H1 (cell line): ENCODE data around the gene STEAP2. TPM values are rescaled to one million over a fixed set of nuclear protein-coding genes. Genes with fewer than 3 reads are reported as not detected.

Source experiments
- CTCF ChIA-PET: fragments of 300-600 bp; sonication (Branson Sonifier 250); formaldehyde crosslinking; loops from one replicate; lab custom pipeline; 2021; ENCODE audit not compliant: partially characterized antibody; lab: Charles Lee
- POLR2A ChIA-PET: fragments of 300-600 bp; sonication (Branson Sonifier 250); formaldehyde crosslinking; loops from one replicate; lab custom pipeline; 2021; ENCODE audit warnings: inconsistent platforms; ENCODE audit not compliant: partially characterized antibody; lab: Charles Lee
- DNase-seq, 2 experiments: peaks; one replicate each; pipeline versions ENCODE4 v3.0.0 to v3.0.0-alpha.2; 2010 to 2022; ENCODE audit warnings: low spot score in 2 of 2, low read depth in 1 of 2, mixed read lengths in 1 of 2
- FAIRE-seq: peaks from 2 replicates; lab custom pipeline; 2011; peaks lifted over from hg19 to GRCh38; lab: Jason Lieb, UNC
- H2AFZ ChIP-seq: 2 replicates; pipeline ENCODE4 v1.8.1; 2012; ENCODE audit warnings: low read length, inconsistent platforms
- H2AK5ac ChIP-seq: 2 replicates; pipeline ENCODE4 v1.6.1; 2013; ENCODE audit warnings: low read depth, low read length
- H2BK120ac ChIP-seq: replicated peaks from 2 replicates; pipeline ENCODE3; 2013; ENCODE audit warnings: low read depth, low read length, inconsistent platforms
- H2BK12ac ChIP-seq: 2 replicates; pipeline ENCODE4 v1.6.1; 2013; ENCODE audit warnings: low read depth, low read length
- H2BK15ac ChIP-seq: 2 replicates; pipeline ENCODE4 v1.6.1; 2013; ENCODE audit warnings: low read length
- H2BK20ac ChIP-seq: 2 replicates; pipeline ENCODE4 v1.6.1; 2013; ENCODE audit warnings: low read length
- H2BK5ac ChIP-seq: 2 replicates; pipeline ENCODE4 v1.6.1; 2013; ENCODE audit warnings: low read depth, low read length
- H3K14ac ChIP-seq: 2 replicates; pipeline ENCODE4 v1.6.1; 2013; ENCODE audit warnings: inconsistent platforms; ENCODE audit not compliant: insufficient read length
- H3K18ac ChIP-seq: 2 replicates; pipeline ENCODE4 v1.6.1; 2013; ENCODE audit warnings: low read length; ENCODE audit errors: extremely low read depth
- H3K23ac ChIP-seq: 2 replicates; pipeline ENCODE4 v1.6.1; 2013; ENCODE audit warnings: inconsistent platforms; ENCODE audit not compliant: insufficient read length
- H3K23me2 ChIP-seq: 2 replicates; pipeline ENCODE4 v1.6.1; 2013; ENCODE audit warnings: low read depth, low read length
- H3K27ac ChIP-seq: 2 replicates; pipeline ENCODE4 v1.6.1; 2011; ENCODE audit warnings: low read depth, low read length, inconsistent platforms
- H3K27me3 ChIP-seq, 4 experiments: replicated peaks in 1 of 4; 1 replicate in 1 of 4; 2 replicates in 3 of 4; pipeline versions ENCODE4 v1.6.1 to v1.8.1; 2011 to 2013; ENCODE audit warnings: low read length in 3 of 4, mild to moderate bottlenecking in 3 of 4, inconsistent platforms in 2 of 4, mixed read lengths in 2 of 4, moderate library complexity in 1 of 4; ENCODE audit not compliant: control insufficient read depth in 3 of 4, insufficient read depth in 3 of 4; ENCODE audit errors: extremely low read depth in 1 of 4
- H3K36me3 ChIP-seq, 4 experiments: 2 replicates each; pipeline versions ENCODE4 v1.6.1 to v1.8.1; 2011 to 2013; ENCODE audit warnings: mild to moderate bottlenecking in 4 of 4, low read length in 3 of 4, moderate library complexity in 2 of 4, control low read depth in 1 of 4, inconsistent platforms in 1 of 4; ENCODE audit not compliant: insufficient read depth in 4 of 4, control insufficient read depth in 2 of 4
- H3K4ac ChIP-seq: replicated peaks from 2 replicates; pipeline ENCODE3; 2013; ENCODE audit warnings: low read length, low read depth, mixed read lengths, inconsistent platforms; ENCODE audit not compliant: insufficient read length
- H3K4me1 ChIP-seq, 4 experiments: replicated peaks in 1 of 4; 1 replicate in 1 of 4; 2 replicates in 3 of 4; pipeline versions ENCODE4 v1.6.1 to v1.8.1; 2011 to 2013; ENCODE audit warnings: low read length in 3 of 4, inconsistent platforms in 2 of 4, mixed read lengths in 1 of 4; ENCODE audit not compliant: insufficient read depth in 4 of 4, control insufficient read depth in 3 of 4
- H3K4me2 ChIP-seq, 2 experiments: 2 replicates each; pipeline versions ENCODE4 v1.6.1 to v1.8.1; 2011 to 2013; ENCODE audit warnings: low read depth in 2 of 2, low read length in 2 of 2, control low read depth in 1 of 2, inconsistent platforms in 1 of 2, mild to moderate bottlenecking in 1 of 2; ENCODE audit not compliant: insufficient read depth in 1 of 2
- H3K4me3 ChIP-seq, 4 experiments: fragments of 200-600, 300-600 bp in 1 of 4; sonication (generic), shearing (Covaris generic), sonication (Bioruptor Twin) in 1 of 4; 2 replicates each; pipeline versions ENCODE4 v1.5.1 to v1.8.1; 2011 to 2016; ENCODE audit warnings: low read length in 4 of 4, low read depth in 3 of 4, control low read depth in 2 of 4, inconsistent platforms in 2 of 4, mild to moderate bottlenecking in 2 of 4, mixed read lengths in 1 of 4, moderate library complexity in 1 of 4; ENCODE audit not compliant: insufficient read depth in 2 of 4; ENCODE audit errors: extremely low read depth in 1 of 4
- H3K56ac ChIP-seq: replicated peaks from 2 replicates; pipeline ENCODE3; 2013; ENCODE audit warnings: low read depth, mild to moderate bottlenecking, mixed read lengths, low read length, inconsistent platforms; ENCODE audit not compliant: insufficient read length
- H3K79me1 ChIP-seq: 2 replicates; pipeline ENCODE4 v1.6.1; 2013; ENCODE audit warnings: low read depth, low read length, control low read depth
- H3K79me2 ChIP-seq, 2 experiments: 2 replicates each; pipeline versions ENCODE4 v1.6.1 to v1.8.1; 2012 to 2013; ENCODE audit warnings: low read length in 2 of 2, mild to moderate bottlenecking in 2 of 2, inconsistent platforms in 1 of 2; ENCODE audit not compliant: insufficient read depth in 2 of 2, control insufficient read depth in 1 of 2
- H3K9ac ChIP-seq, 4 experiments: replicated peaks in 1 of 4; 1 replicate in 1 of 4; 2 replicates in 3 of 4; pipeline versions ENCODE4 v1.6.1 to v1.8.1; 2011 to 2013; ENCODE audit warnings: low read depth in 3 of 4, low read length in 3 of 4, control low read depth in 2 of 4, mild to moderate bottlenecking in 2 of 4, moderate library complexity in 2 of 4, inconsistent platforms in 1 of 4; ENCODE audit errors: extremely low read depth in 1 of 4
- H3K9me3 ChIP-seq, 2 experiments: 2 replicates each; pipeline versions ENCODE4 v1.6.1 to v1.8.1; 2012 to 2013; ENCODE audit warnings: mild to moderate bottlenecking in 2 of 2, moderate library complexity in 2 of 2, control low read depth in 1 of 2, inconsistent platforms in 1 of 2, low read depth in 1 of 2, low read length in 1 of 2, mixed read lengths in 1 of 2; ENCODE audit not compliant: insufficient read depth in 2 of 2
- H4K20me1 ChIP-seq, 2 experiments: replicated peaks in 1 of 2; 2 replicates each; pipeline versions ENCODE3 to v1.8.1; 2011 to 2013; ENCODE audit warnings: inconsistent platforms in 2 of 2, low read length in 2 of 2, mild to moderate bottlenecking in 1 of 2; ENCODE audit not compliant: insufficient read depth in 2 of 2, control insufficient read depth in 1 of 2
- H4K5ac ChIP-seq: 2 replicates; pipeline ENCODE4 v1.6.1; 2013; ENCODE audit warnings: low read length, low read depth, mixed read lengths, inconsistent platforms; ENCODE audit not compliant: insufficient read length
- H4K8ac ChIP-seq: 2 replicates; pipeline ENCODE4 v1.8.0; 2013; ENCODE audit warnings: mild to moderate bottlenecking, moderate library complexity, low read length, inconsistent platforms; ENCODE audit not compliant: insufficient read depth; ENCODE audit errors: extremely low read depth
- H4K91ac ChIP-seq: replicated peaks from 2 replicates; pipeline ENCODE3; 2013; ENCODE audit warnings: low read length, mixed read lengths, inconsistent platforms; ENCODE audit not compliant: insufficient read length
- BCL11A ChIP-seq, 2 experiments: IDR thresholded peaks; one replicate each; pipeline ENCODE4 v1.6.1; 2011; ENCODE audit warnings: low read depth in 2 of 2, low read length in 2 of 2, mild to moderate bottlenecking in 2 of 2
- BRCA1 ChIP-seq: IDR thresholded peaks from 2 replicates; pipeline ENCODE4 v1.6.1; 2012; ENCODE audit warnings: low read depth, low read length, improper control_type of control experiment
- CHD1 ChIP-seq: IDR thresholded peaks from 2 replicates; pipeline ENCODE4 v1.6.1; 2012; ENCODE audit warnings: low read depth, low read length, improper control_type of control experiment
- CHD2 ChIP-seq: IDR thresholded peaks from 2 replicates; pipeline ENCODE4 v1.6.1; 2012; ENCODE audit warnings: low read length, improper control_type of control experiment
- CREB1 ChIP-seq: IDR thresholded peaks from 2 replicates; pipeline ENCODE4 v1.6.1; 2012; ENCODE audit warnings: inconsistent platforms
- CTBP2 ChIP-seq: IDR thresholded peaks from 2 replicates; pipeline ENCODE4 v1.7.0; 2011; ENCODE audit warnings: borderline replicate concordance, mild to moderate bottlenecking, moderate library complexity, mixed read lengths, low read length; ENCODE audit not compliant: insufficient read depth, insufficient read length
- E2F6 ChIP-seq: IDR thresholded peaks from 2 replicates; pipeline ENCODE4 v1.6.1; 2012; ENCODE audit warnings: inconsistent platforms
- GTF2F1 ChIP-seq: IDR thresholded peaks from 2 replicates; pipeline ENCODE4 v1.6.1; 2012; ENCODE audit warnings: low read depth, low read length, improper control_type of control experiment, borderline replicate concordance
- HDAC6 ChIP-seq: IDR thresholded peaks from one replicate; pipeline ENCODE4 v1.7.1; 2012; ENCODE audit warnings: low read depth, mild to moderate bottlenecking, inconsistent platforms, low read length, moderate library complexity
- NRF1 ChIP-seq: IDR thresholded peaks from 2 replicates; pipeline ENCODE4 v1.6.1; 2011; ENCODE audit warnings: mild to moderate bottlenecking, low read depth, low read length, improper control_type of control experiment
- RBBP5 ChIP-seq: IDR thresholded peaks from 2 replicates; pipeline ENCODE4 v1.7.1; 2012; ENCODE audit warnings: low read depth, mild to moderate bottlenecking, inconsistent platforms, low read length, moderate library complexity, borderline replicate concordance
- RFX5 ChIP-seq: IDR thresholded peaks from 2 replicates; pipeline ENCODE4 v1.6.1; 2011; ENCODE audit warnings: low read depth, low read length, improper control_type of control experiment, borderline replicate concordance
- RXRA ChIP-seq: IDR thresholded peaks from 2 replicates; pipeline ENCODE4 v1.6.1; 2011; ENCODE audit warnings: low read depth, mild to moderate bottlenecking, low read length, moderate library complexity; ENCODE audit not compliant: insufficient read depth
- SIRT6 ChIP-seq: IDR thresholded peaks from one replicate; pipeline ENCODE4 v1.7.1; 2012; ENCODE audit warnings: low read length, inconsistent platforms
- SP2 ChIP-seq: IDR thresholded peaks from 2 replicates; pipeline ENCODE4 v1.6.1; 2012; ENCODE audit warnings: mild to moderate bottlenecking, low read length, inconsistent platforms
- WGBS, 2 experiments: shearing (Covaris generic) in 1 of 2; methylation state at CpG; one replicate each; pipeline versions ENCODE4 v1.1.6 to v1.1.7; 2013 to 2015; ENCODE audit warnings: low lambda C conversion rate in 2 of 2, mixed read lengths in 2 of 2, inconsistent platforms in 1 of 2, low coverage in 1 of 2, missing lambda C conversion rate in 1 of 2; ENCODE audit not compliant: insufficient replicate concordance in 2 of 2, insufficient coverage in 1 of 2, insufficient read length in 1 of 2; ENCODE audit errors: extremely low coverage in 1 of 2, missing lambda C conversion rate in 1 of 2; 5-methylcytosine and 5-hydroxymethylcytosine counted together
- polyA plus RNA-seq, 7 experiments: library from polyadenylated mRNA; depleted of rRNA in 3 of 7; stranded (reverse) in 5 of 7; unstranded in 2 of 7; fragments of >200 nt in 5 of 7; fragments of 200-250 nt in 2 of 7; gene quantifications; 1 replicate in 5 of 7; 2 replicates in 1 of 7; 4 replicates in 1 of 7; pipeline versions ENCODE4 v1.2.1 to v1.2.3, GENCODE V29; 2011 to 2013; ENCODE audit warnings: missing spikeins in 2 of 7, mixed read lengths in 2 of 7
- total RNA-seq: library from RNA; stranded (reverse); fragmentation: NEBNext Ultra II Directional; extraction: Animal tissue kit (Norgen Biotek cat#: 25700); gene quantifications from 2 replicates; pipeline ENCODE4 v1.2.1, GENCODE V29; 2021

STEAP2 gene
- total and polyA plus RNA-seq, 2 of the 8 experiments (the other 6 are each of a cell fraction or from before 2014, with no cell fraction given) = 13.4 to 18.4 TPM

GRCh38 chr7:90256778-90257177 lies 45.2 kb downstream of the STEAP2 start:
- Histone ChIP-seq H2AK5ac (no peak overlapping the region), H3K9me3 (0 out of 4 replicates have a peak, but pooled peaks cover 0 to 3% of the 10 kb centered on the region in 2 experiments), H3K56ac (no peak overlapping the region), H3K79me2 (no peaks in the 10 kb centered on the region), H3K4me3 (no peak overlapping the region), H3K23me2 (no peaks in the 10 kb centered on the region), H3K9ac (no peak overlapping the region), H3K79me1 (no peaks in the 10 kb centered on the region), H3K4me1 (no peaks in the 10 kb centered on the region), H2BK12ac (no peak overlapping the region), H4K91ac (no peak overlapping the region), H3K18ac (no peak overlapping the region), H3K14ac (no peak overlapping the region), H2BK5ac (no peak overlapping the region), H3K27ac (no peak overlapping the region), H3K4ac (no peak overlapping the region), H3K4me2 (no peak overlapping the region), H4K5ac (no peak overlapping the region), H2BK120ac (no peak overlapping the region), H2BK15ac (no peak overlapping the region), H2BK20ac (no peak overlapping the region), H4K20me1 (no peaks in the 10 kb centered on the region), H2AFZ (no peak overlapping the region), H3K23ac (no peak overlapping the region), H4K8ac (no peak overlapping the region), H3K36me3 (no peaks in the 10 kb centered on the region), H3K27me3 (no peaks in the 10 kb centered on the region)
- FAIRE-seq (no peak), DNase-seq (no peak)
- WGBS, 2 experiments = 86% methylated on average over 1 of the region's 1 CpG; no CpG with 5 or more reads in 1 of the 2 experiments
- ChIA-PET CTCF (interaction anchor here (0.7 kb wide), 1 partner anchor 998 kb away, joined by 3 read pairs; no protein-coding TSS in a partner anchor), POLR2A (interaction anchor here (1.4 kb wide), 1 partner anchor 45 kb away, joined by 3 read pairs; the partner anchor contains the start of gene STEAP2)
- TF ChIP-seq CHD2 = no peak
- TF ChIP-seq CTBP2 = no peak
- TF ChIP-seq GTF2F1 = no peak
- TF ChIP-seq SIRT6 = no peak
- no peak for TF ChIP-seq RXRA
- TF ChIP-seq BCL11A (IDR thresholded peaks at IDR 0.05; ENCODE audit: low read depth in 2 of 2, low read length in 2 of 2) = no peak
- no peak for TF ChIP-seq CHD1
- TF ChIP-seq CREB1 = no peak
- TF ChIP-seq NRF1 = no peak
- TF ChIP-seq E2F6 = no peak
- no peak for TF ChIP-seq BRCA1
- TF ChIP-seq RBBP5 = no peak
- TF ChIP-seq SP2 = no peak
- TF ChIP-seq RFX5 = no peak
- no peak for TF ChIP-seq HDAC6
